GM12874 (cell line): ENCODE measurements around the gene SETD3.

Experiments
- TF ChIP-seq, protein P1 (sequence below): IDR thresholded peaks from 2 replicates; pipeline ENCODE4 v1.5.1; 2011; ENCODE audit warnings: low read depth, mild to moderate bottlenecking, control low read depth, low read length, moderate library complexity; ENCODE audit not compliant: insufficient read depth

SETD3 gene

DNA sequence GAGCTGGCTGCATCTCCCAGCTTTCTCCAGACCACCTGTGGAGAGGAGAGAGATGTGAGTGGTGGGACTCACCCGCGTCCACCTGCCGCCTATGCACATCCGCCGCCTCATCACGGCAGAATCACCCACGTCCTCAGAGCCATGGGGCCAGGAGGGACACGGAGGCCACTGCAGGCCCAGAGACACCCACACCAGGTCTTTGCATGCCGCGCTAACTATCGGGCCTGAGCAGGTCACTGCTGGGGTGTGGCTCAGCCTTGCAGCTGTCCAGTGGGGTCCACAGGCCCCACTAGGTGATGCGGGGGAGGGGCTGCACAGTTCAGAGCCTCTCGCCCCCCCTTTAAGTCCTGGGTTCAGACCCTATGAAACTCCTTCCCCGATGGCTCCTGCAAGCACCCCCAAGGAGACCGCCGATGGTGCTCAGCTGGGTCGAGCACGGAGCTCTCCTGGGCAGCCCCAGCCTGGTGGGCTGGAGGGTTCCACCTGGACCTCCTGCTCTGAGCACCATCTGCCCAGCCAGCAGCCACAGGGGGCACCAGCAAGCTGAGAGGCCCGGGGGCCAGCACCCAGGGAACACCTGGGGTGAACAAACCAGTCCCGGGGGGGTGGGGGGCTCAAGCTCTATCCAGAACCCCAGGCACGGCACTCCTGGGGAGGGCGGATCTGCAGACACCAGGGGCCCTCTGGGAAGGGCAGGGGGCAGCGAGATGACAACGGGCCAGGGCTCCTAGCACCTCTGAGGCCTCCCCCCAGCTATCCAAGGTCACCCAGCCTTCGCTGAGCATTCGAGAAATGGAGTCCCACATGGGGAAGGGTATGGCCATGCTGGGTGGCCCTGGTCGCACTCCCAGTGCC lies 34.9 kb upstream of the SETD3 start:
- TF ChIP-seq, protein P1, sequence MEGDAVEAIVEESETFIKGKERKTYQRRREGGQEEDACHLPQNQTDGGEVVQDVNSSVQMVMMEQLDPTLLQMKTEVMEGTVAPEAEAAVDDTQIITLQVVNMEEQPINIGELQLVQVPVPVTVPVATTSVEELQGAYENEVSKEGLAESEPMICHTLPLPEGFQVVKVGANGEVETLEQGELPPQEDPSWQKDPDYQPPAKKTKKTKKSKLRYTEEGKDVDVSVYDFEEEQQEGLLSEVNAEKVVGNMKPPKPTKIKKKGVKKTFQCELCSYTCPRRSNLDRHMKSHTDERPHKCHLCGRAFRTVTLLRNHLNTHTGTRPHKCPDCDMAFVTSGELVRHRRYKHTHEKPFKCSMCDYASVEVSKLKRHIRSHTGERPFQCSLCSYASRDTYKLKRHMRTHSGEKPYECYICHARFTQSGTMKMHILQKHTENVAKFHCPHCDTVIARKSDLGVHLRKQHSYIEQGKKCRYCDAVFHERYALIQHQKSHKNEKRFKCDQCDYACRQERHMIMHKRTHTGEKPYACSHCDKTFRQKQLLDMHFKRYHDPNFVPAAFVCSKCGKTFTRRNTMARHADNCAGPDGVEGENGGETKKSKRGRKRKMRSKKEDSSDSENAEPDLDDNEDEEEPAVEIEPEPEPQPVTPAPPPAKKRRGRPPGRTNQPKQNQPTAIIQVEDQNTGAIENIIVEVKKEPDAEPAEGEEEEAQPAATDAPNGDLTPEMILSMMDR, result no peak

DNA sequence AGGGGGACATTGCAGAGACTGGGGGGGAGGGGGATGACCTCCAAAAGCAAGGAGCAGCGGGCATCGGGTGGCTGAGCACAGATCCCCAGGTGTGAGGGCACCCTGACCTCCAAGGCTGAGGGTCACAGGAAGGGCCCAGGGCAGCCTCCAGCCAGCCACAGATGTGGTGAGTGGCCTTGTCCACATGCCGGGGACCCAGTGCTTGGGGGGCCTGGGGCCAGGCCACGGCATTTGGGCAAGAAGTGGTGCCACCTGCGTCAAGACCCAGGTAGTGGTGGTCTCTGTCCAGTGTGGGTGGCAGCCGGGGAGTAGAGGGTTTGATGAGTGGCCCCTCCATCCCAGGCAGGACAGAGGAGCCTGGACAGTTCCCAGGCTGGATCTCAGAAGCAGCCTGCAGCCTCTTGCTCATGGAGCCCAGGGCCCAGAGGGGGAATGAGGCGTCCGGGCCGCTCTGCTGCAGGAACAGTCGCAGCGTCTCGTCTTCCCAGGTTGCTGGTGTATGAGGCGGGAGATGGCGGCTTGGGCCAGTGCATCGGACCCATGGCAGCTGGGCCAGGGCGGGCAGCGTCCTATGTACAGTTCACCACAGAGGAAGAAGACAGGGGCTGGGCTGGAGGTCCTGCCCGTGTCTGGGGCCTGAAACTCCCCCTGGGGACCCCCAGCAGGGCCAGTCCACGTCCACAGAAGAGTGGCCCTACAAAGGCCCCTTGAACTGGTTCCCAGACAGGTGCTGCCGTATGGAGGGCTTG lies 34.1 kb upstream of the SETD3 start:
- TF ChIP-seq, protein P1, result no peak

DNA sequence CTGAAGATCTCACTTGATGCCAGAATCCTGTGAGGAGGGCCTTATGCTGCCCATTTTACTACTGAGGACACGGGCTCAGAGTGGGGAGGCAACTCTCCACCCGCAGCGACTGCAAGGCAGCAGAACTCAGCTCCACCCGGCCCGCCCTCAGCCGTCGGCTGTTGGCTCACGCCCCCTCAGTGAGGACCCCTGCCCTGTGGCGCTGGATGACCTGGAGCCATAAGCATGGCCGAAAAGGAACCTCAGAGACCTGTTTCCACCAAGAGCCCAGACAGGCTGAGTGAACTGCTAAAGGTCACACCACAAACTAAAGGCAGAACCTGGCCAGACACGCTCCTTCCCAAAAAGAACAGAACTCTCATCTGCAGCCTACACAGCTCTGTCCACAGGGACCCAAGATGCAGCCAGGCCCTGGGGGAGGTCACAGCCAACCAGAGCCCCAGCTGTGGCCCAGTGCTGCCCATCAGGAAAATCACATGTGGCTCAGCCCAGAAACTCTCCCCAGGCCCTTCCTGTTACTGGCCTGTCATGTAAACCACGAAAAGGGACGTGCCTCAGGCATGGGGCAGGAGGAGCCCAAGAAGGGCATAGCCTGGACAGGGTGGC lies 33.4 kb upstream of the SETD3 start:
- TF ChIP-seq, protein P1, result no peak

- TF ChIP-seq, protein P1, result no peak
These were observed 32.6 kb upstream of the SETD3 start for GRCh38 chr14:99513183-99513694.

DNA sequence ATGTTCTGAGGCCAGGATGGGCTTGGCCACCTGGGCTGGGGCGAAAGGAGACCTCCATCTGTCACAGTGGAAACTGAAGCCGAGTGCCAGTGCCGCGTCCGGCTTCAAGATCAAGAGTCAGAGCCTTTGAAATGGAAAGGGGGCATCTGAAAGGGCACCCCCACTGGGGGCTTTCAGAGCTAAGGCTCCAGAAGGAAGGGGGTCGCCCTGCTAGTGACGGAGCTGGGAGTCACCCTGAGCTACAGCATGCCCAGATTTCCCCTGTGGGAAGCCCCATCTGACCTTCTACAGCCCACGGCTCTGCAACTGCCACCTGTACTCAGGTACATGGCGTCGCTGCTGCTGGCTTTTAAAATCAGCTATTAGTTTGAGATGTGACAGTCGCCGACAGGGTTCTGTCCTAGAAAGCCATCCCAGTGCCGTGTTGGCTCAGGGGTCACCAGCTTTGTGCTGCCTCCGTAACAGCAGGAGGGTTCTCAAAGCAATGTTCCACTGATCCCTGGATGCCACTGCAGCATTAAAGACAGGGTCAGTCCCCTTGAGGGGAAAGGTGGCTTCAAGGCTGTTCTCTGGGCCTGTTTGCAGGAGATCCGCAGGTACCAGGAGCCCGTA lies 32.0 kb upstream of the SETD3 start:
- TF ChIP-seq, protein P1, result no peak

DNA sequence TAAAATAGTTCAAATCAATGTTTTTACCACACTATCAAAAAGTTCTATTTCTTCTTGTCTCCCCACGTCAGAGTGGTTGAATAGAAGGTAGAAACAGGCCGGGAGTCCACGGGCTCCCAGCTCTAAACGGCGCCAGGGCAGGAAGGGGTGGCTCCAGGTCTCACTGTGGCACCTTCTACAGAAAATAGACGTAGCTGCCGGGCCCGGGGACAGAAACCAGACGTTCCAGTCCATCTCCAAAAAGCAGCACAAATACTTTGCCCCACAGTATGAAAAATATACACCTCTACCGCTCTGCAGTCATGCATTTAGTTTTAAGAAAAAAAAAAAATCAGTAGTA lies 31.4 kb upstream of the SETD3 start:
- TF ChIP-seq, protein P1, result no peak
